ENCODE data around the gene ITGBL1.

GRCh38 chr13:101408992-101409656 is 43.4 kb upstream of the ITGBL1 start:
- TF ChIP-seq CTCF (IDR thresholded peaks at IDR 0.05) (no peak), POLR2AphosphoS5 (IDR thresholded peaks at IDR 0.05) (no peak)

Measured in sigmoid colon (tissue), 4 donors.